ENCODE data around the gene TCEA3.
"Not testable (repeated sequence)": the region's sequence is repeated elsewhere in the genome, so short reads cannot be mapped to it uniquely, and the experiment has no call there.

The TCEA3 gene

GRCh38 chr1:23389837-23390321, 34.7 kb downstream of the TCEA3 start:
- no peak for DNase-seq

GRCh38 chr1:23387494-23387893, 37.1 kb downstream of the TCEA3 start:
- no peak for DNase-seq

DNA sequence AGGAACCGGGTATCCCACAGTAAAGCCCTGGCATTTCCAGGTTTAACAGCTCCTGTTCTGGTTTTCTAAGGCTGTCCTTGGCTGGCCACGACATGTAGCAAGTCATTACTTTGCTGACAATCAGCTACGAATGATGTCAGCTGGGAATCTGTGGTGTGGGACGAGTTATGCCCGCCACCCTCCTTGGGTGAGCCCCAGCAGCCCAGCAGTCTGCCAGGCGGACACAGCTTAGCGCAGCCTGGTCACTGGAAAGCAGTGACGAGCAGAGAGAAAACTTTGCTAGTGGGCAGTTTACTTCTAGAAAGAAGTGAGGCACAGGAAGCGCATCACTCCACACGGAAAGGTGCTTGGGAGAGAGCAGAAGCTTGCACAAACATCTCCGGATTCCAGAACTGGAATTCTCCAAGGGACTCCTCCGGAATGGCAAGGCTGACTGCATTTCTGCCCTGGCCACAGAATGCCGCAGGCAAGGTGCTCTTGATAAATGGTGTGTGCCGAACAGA, 39.4 kb downstream of the TCEA3 start:
- no peak for DNase-seq

DNA sequence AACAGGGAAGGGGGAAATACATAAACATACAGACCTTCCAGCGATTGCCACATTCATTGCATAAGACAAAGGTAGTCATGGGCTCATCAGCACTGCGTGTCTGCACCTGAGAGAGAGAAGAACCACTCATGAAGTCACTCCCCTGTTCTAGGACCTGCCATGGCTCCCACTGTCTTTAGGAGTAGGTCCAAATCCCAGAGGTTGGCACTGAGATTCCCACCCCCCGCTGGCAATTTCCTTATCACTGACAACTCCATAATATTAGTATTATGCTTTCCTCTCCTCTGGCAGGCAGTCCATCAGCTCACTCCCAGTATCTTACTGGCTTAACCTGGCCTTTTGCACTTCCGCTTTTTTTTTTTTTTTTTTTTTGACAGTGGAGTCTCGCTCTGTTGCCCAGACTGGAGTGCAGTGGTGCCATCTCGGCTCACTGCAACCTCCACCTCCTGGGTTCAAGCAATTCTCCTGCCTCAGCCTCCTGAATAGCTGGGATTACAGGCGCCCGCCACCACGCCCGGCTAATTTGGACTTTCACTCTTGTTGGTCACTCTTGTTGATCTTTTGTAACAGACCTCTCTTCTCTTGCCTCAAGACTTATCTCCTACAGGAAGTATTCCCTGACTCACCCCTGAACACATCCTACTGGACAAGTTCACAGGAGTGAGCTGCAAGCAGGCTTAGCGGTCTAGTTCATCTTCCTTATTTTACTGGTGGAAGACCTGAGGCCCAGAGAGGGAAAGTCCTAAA, 40.1 kb downstream of the TCEA3 start:
- DNase-seq: no peak

- DNase-seq: no peak
These were observed 40.8 kb downstream of the TCEA3 start for GRCh38 chr1:23383577-23384311.

- DNase-seq: no peak
These were observed 43.2 kb downstream of the TCEA3 start for GRCh38 chr1:23381233-23381885.

GRCh38 chr1:23380719-23381118, 43.8 kb downstream of the TCEA3 start:
- no peak for DNase-seq

GRCh38 chr1:23380236-23380635, 44.3 kb downstream of the TCEA3 start:
- not testable (repeated sequence) for DNase-seq

DNA sequence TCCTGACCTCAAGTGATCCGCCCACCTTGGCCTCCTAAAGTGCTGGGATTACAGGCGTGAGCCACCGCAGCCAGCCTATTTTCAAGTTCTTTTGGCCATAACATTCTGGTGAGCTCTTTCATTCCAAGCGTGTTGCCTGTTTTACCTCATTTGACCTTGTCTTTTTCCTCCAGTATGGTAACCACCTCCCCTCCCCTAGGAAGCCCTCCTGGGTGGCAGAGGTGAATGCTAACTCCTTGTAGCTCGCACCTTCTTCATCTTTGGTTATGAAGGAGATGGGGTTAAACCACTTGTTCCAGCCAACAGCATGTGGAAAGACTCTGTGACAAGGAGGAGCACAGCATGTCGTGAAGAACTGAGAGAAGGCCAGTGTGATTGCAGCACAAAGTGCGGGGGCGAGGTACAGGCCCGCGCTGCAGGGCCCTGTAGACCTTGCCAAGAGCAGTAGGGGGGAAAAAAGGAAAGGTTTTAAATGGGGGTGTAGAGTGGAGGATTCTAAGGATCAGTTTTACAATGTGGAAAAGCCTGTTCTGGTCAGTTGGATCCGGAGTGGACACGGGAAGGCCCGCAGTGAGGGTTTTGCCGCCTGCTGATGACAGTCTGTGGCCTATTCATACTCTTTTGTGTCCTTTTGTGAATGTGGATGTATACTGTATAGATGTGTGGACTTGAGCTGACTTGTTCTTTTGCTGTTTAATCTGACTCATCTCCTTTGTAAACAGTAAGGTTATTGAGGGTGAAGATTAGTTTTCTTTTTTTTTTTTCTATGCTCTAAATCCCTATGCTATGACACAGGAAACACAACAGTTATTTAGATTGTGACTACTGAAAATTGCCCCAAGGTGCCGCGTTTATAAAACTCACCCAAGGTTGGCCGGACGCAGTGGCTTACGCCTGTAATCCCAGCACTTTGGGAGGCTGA, 47.4 kb downstream of the TCEA3 start:
- peak; percentile 58 for DNase-seq

DNA sequence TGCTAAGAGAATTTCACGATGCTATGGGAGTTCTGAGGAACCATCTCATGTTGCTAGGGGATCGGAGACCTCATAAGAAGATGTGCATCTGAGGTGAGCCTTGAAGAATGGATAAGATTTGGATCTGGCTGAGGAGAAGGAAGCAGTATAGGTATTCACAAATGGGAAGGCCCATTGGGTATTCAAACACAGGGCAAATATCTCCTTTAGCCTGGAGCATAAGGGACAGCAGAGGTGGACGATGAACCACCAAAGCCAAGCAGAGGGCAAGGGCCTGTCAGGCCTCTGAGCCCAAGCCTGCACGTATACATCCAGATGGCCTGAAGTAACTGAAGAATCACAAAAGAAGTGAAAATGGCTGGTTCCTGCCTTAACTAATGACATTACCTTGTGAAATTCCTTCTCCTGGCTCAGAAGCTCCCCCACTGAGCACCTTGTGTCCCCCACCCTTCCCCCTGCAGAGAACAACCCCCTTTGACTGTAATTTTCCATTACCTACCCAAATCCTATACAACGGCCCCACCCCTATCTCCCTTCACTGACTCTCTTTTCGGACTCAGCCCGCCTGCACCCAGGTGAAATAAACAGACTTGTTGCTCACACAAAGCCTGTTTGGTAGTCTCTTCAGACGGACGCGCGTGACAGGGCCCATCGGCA, 50.3 kb downstream of the TCEA3 start:
- not testable (repeated sequence) for DNase-seq

DNA sequence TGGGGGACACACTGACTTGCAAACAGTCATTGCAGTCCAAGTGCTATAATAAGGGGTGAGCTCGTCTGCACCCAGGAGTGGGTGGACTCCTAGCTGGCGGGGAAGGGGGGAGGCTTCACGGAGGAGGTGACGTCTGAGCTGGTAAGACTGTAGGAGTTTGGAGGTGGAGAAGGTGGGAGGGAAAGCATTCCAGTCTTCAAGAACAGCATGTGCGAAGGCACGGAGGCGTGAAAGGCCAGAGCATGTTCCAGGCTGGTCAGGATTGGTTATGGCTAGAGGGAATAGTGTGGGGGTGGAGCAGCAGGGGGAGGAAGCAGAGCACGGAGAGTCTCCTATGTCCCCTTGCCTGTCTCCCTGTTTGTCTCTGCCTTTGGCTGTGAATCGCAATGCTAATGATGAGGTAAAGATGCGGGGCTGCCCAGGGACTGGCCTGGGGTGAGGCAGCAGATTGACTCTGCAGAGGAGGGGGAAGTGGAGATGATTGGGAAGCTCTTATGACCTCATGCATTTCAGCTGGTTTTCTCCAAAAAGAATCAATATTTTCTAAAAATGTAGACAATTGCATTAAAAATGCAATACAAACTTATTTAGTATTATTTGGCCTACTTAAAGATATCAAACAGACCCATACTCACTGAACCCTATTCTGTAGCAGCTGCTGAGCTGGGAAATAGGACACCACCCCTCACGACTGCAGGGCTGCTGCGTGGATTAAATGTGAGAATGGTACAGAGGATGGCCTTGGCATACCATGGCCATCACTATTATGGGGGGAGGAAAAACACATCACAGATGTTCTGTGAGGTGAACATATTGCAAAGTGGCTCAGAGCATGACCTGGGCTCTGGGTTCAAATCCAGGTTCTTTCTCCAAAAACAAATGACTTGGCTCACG, 52.3 kb downstream of the TCEA3 start:
- DNase-seq: no peak

DNA sequence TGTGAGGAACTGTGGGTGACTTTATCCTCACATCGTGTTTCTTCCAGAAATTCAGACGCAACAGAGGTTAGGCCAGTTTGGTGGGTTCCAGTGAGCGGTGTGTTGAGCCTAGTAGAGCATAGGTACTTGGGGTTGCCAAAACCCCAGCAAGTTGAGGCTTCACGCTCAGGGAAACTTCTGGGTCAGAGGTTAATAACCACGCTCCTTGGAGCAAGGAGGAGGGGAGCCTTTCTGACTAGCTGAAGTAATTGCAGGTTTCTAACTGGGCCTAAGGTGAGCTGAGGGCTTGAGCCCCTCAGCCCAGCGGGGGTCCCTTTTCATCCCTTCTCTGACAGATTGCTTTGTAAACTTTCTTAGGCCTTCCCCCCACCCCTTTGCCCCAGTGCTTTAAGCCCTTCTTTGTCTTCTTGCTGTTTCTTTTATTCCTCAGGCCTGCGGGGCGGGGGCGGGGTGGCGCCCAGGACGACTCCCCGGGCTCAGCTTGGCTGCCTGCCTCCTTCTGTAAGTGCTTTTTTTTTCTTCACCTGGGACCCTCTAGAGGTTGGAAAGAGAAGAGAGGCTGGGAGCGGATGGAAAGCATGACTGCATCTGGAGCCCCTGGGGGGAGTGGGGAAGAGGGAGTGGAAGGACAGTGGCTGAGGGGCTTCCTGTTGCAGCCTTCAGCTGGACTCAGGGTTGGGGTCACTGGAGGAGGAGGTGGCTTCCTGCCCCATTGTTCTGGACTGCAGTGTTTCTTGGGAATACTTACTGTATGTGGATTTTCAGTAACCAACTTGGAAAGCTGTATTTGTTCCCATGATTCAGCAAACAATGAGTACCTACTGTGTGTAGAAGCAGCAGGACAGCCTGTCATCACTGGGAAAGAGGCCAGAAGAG, 53.6 kb downstream of the TCEA3 start:
- peak; percentile 93 for DNase-seq

DNA sequence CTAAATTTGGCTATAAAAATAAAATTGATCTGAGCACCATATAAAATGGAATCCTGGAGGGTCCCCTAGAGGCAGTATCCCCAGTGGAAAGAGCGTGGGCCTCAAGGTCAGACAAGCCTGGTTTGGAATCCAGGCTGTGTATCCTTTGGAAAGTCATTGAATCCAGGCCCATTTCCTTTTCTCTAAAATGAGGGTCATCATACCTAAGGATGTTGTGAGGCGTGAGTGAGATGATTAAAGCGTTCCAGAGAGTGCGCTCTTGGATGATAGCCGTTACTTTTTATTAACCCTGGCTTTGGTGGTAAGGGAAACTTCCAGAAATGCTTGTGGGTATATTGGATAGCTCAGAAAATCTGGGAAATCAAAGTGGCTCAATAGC, 54.2 kb downstream of the TCEA3 start:
- peak; percentile 76 for DNase-seq

DNA sequence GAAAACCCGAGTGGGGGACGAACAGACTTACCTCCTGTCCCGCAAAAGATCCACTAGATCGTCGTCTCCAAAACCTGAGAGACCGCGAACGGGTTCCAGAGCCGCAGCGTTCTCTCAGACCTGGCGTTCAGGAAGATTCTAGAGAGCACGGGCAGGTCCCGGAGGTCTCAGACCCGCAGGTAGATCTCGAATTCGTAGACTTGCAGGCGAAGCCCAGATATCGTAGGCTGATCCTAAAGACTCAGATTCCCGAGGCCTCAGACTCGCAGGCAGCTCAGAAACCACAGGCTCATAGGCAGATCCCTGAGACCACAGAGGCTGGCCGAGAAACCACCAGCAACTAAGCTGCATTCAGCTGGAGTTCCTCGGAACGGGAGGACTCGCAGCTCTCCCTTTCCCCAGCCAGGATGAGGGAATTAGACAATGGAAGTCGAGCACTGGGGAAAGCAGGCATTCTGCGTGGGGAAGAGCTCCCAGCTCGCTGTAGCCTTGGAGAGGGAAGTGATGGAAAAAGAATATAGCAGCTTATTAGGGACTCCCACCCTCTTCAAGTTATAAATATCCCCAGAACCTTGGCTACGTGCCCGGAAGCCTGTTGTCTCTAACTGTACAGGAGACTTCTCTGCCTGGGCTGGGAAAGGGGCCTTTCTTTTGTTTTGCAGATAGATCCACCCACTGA, 55.1 kb downstream of the TCEA3 start, which contains the start of gene ZNF436:
ZNF436 (minus strand) TSS at position 502 of the 679 bp plus-strand sequence. CDS start 1,831 bp downstream, outside the sequence.
- peak; percentile 96 for DNase-seq

DNA sequence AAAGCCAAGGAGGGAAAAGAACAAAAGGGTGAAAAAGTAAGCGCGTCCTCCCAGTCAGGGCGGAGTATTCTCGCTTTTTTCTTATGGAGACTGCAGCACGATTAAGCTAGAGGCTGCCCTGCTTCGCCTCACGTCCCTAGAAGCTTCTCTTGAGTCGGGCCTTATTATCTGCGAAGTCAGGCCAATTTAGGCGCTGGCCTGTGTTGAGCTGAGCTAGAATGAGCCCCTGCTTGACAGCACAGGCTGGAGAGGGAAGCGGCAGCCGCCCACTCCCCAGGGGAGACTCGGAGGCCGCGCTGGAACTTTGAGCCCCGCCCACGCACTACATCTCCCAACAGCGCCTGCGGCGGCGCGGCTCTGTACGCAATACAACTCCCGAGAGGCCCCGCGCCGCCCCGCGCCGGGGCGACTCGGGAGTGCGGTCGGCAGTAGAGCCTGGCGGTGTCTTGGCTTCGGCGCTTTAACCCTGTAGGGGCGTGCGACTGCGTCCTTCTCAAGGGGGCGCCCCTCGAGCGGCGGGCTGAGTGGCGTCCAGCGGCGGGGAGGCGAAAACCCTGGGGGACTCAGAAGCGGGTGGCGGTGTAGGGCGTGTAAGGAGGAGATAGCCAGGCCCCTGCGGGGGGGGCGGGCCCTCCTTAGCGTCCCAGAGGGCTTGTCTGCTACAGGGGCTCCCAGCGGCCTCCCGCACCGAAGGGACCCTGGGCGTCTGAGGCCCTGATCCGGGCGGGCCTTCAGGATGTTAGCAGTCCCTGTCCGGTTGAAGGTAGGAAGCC, 55.8 kb downstream of the TCEA3 start:
- peak; percentile 87 for DNase-seq

- DNase-seq: peak; percentile 96
These were observed 56.6 kb downstream of the TCEA3 start for GRCh38 chr1:23367791-23368561.

DNA sequence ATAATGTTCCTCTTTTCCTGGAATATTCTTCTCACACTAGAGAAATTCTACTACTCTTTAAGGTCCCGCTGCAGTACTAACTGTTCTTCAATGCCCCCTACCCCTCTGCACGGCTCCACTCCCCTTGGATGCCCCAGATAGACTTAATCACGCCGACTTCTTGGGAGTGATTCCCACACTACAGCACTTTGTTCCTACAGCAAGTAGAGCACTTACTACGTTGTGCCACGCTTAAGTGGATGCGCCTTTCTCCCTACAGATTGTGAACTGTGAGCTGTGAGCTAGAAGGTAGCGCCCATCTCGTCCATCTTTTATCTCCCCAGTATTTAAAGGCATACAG, 57.1 kb downstream of the TCEA3 start:
- no peak for DNase-seq
